Keratinocyte (primary cell): ENCODE measurements around the gene NOS1AP. TPM values are rescaled to one million over a fixed set of nuclear protein-coding genes. Genes with fewer than 3 reads are reported as not detected.

Source experiments
- DNase-seq: peaks from one replicate; pipeline ENCODE4 v3.0.0-alpha.2; 2011; ENCODE audit warnings: low read depth, missing footprints, low spot score
- FAIRE-seq: peaks from 2 replicates; lab custom pipeline; 2011; peaks lifted over from hg19 to GRCh38; lab: Jason Lieb, UNC
- H2AFZ ChIP-seq: 2 replicates; pipeline ENCODE4 v1.6.0; 2012; ENCODE audit warnings: low read length, control low read depth, inconsistent platforms; ENCODE audit not compliant: control insufficient read depth
- H3K27ac ChIP-seq: 2 replicates; pipeline ENCODE4 v1.5.1; 2011; ENCODE audit warnings: low read length; ENCODE audit not compliant: control insufficient read depth, insufficient read depth
- H3K27me3 ChIP-seq: 3 replicates; pipeline ENCODE4 v1.6.0; 2011; ENCODE audit warnings: low read length; ENCODE audit not compliant: control insufficient read depth, insufficient read depth; ENCODE audit errors: extremely low read depth
- H3K36me3 ChIP-seq, 2 experiments: 2 replicates in 1 of 2; 3 replicates in 1 of 2; pipeline ENCODE4 v1.5.1; 2011; ENCODE audit warnings: low read length in 2 of 2, mild to moderate bottlenecking in 1 of 2; ENCODE audit not compliant: control insufficient read depth in 2 of 2, insufficient read depth in 2 of 2; ENCODE audit errors: extremely low read depth in 1 of 2
- H3K4me1 ChIP-seq: 3 replicates; pipeline ENCODE4 v1.5.1; 2011; ENCODE audit warnings: low read length; ENCODE audit not compliant: control insufficient read depth, insufficient read depth; ENCODE audit errors: extremely low read depth
- H3K4me2 ChIP-seq: 3 replicates; pipeline ENCODE4 v1.6.0; 2011; ENCODE audit warnings: low read depth, low read length; ENCODE audit not compliant: control insufficient read depth, insufficient read depth; ENCODE audit errors: extremely low read depth
- H3K4me3 ChIP-seq, 3 experiments: fragments of 200-600 bp in 1 of 3; sonication (generic) in 1 of 3; 2 replicates in 2 of 3; 3 replicates in 1 of 3; pipeline ENCODE4 v1.5.1; 2011 to 2016; ENCODE audit warnings: low read length in 3 of 3, mild to moderate bottlenecking in 3 of 3, control low read depth in 2 of 3, inconsistent platforms in 1 of 3, low read depth in 1 of 3, mixed read lengths in 1 of 3, mixed run types in 1 of 3, moderate library complexity in 1 of 3; ENCODE audit not compliant: control insufficient read depth in 2 of 3, insufficient read depth in 2 of 3; ENCODE audit errors: extremely low read depth in 1 of 3
- H3K79me2 ChIP-seq: 2 replicates; pipeline ENCODE4 v1.6.0; 2012; ENCODE audit warnings: low read length; ENCODE audit not compliant: control insufficient read depth, insufficient read depth
- H3K9ac ChIP-seq: 3 replicates; pipeline ENCODE4 v1.6.0; 2011; ENCODE audit warnings: low read length; ENCODE audit not compliant: control insufficient read depth, insufficient read depth; ENCODE audit errors: extremely low read depth
- H3K9me1 ChIP-seq: 3 replicates; pipeline ENCODE4 v1.6.0; 2011; ENCODE audit warnings: low read length; ENCODE audit not compliant: control insufficient read depth, insufficient read depth; ENCODE audit errors: extremely low read depth
- H3K9me3 ChIP-seq: 2 replicates; pipeline ENCODE4 v1.5.1; 2012; ENCODE audit warnings: low read depth, low read length; ENCODE audit not compliant: control insufficient read depth
- H4K20me1 ChIP-seq: 3 replicates; pipeline ENCODE4 v1.6.0; 2011; ENCODE audit warnings: low read length; ENCODE audit not compliant: control insufficient read depth, insufficient read depth; ENCODE audit errors: extremely low read depth
- EZH2 ChIP-seq: IDR thresholded peaks from one replicate; pipeline ENCODE4 v1.6.1; 2012; ENCODE audit warnings: inconsistent platforms, mild to moderate bottlenecking, low read length, moderate library complexity
- dilution Hi-C: fragments of 300-500 bp; cut with MboI; formaldehyde crosslinking; loops from one replicate; pipeline ENCODE4 v1.7.0; 2020; ENCODE audit warnings: low sequenced_read_pairs; ENCODE audit not compliant: extremely low pct_ligation_motif_present
- polyA plus RNA-seq, 5 experiments: library from polyadenylated mRNA; depleted of rRNA in 3 of 5; stranded (reverse) in 3 of 5; stranded (forward) in 1 of 5; unstranded in 1 of 5; fragments of >200 nt; gene quantifications; 1 replicate in 1 of 5; 2 replicates in 3 of 5; 3 replicates in 1 of 5; pipeline versions ENCODE4 v1.2.1 to v1.2.3, GENCODE V29; 2011 to 2012; ENCODE audit warnings: missing spikeins in 2 of 5, low read depth in 1 of 5, low replicate concordance in 1 of 5
- TF ChIP-seq, protein P1 (sequence below), 3 experiments: IDR thresholded peaks in 1 of 3; conservative IDR thresholded peaks in 1 of 3; optimal IDR thresholded peaks in 1 of 3; 2 replicates in 2 of 3; 3 replicates in 1 of 3; pipeline versions ENCODE3 to v1.5.1; 2011; ENCODE audit warnings: low read length in 3 of 3, mild to moderate bottlenecking in 3 of 3, moderate library complexity in 2 of 3, control low read depth in 1 of 3, inconsistent platforms in 1 of 3; ENCODE audit not compliant: insufficient read depth in 2 of 3; ENCODE audit errors: extremely low read depth in 1 of 3

Gene NOS1AP
- polyA plus RNA-seq, 1 donor (not counting 4 experiments of a cell fraction or from before 2014, with no cell fraction given) = not detected

DNA sequence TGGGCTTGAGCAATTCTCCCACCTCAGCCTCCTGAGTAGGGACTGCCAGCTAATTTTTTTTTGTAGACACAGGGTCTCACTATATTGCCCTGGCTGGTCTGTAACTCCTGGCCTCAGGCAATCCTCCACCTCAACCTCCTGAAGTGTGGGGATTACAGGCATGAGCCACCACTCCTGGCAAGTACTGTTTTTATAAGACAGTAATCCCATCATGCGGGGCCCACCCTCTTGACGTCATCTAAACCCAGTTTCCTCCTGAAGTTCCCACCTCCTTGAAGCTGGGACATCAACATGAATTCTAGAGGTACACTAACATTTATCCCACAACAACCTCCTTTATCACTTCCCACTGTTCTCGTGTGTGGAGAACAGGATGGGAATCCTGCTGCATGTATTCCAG is 202.5 kb downstream of the NOS1AP start:
- Histone ChIP-seq H3K9me3 (no peaks in the 10 kb centered on the region), H2AFZ (no peak overlapping the region), H3K79me2 (no peaks in the 10 kb centered on the region), H3K4me3 (no peak overlapping the region), H3K36me3 (no peaks in the 10 kb centered on the region), H3K9me1 (no peaks in the 10 kb centered on the region), H3K4me2 (no peak overlapping the region), H4K20me1 (no peaks in the 10 kb centered on the region), H3K27ac (no peak overlapping the region), H3K9ac (no peak overlapping the region), H3K4me1 (no peaks in the 10 kb centered on the region), H3K27me3 (no peaks in the 10 kb centered on the region)
- TF ChIP-seq, protein P1, sequence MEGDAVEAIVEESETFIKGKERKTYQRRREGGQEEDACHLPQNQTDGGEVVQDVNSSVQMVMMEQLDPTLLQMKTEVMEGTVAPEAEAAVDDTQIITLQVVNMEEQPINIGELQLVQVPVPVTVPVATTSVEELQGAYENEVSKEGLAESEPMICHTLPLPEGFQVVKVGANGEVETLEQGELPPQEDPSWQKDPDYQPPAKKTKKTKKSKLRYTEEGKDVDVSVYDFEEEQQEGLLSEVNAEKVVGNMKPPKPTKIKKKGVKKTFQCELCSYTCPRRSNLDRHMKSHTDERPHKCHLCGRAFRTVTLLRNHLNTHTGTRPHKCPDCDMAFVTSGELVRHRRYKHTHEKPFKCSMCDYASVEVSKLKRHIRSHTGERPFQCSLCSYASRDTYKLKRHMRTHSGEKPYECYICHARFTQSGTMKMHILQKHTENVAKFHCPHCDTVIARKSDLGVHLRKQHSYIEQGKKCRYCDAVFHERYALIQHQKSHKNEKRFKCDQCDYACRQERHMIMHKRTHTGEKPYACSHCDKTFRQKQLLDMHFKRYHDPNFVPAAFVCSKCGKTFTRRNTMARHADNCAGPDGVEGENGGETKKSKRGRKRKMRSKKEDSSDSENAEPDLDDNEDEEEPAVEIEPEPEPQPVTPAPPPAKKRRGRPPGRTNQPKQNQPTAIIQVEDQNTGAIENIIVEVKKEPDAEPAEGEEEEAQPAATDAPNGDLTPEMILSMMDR (optimal IDR thresholded peaks at IDR 0.05 in 1 of 3, IDR thresholded peaks at IDR 0.05 in 1 of 3, conservative IDR thresholded peaks at IDR 0.05 in 1 of 3; ENCODE audit: extremely low read depth in 1 of 3, insufficient read depth in 2 of 3, low read length in 3 of 3) = no peak
- no peak for TF ChIP-seq EZH2
- DNase-seq (no peak), FAIRE-seq (no peak)
- dilution Hi-C loops = no loop called here

DNA sequence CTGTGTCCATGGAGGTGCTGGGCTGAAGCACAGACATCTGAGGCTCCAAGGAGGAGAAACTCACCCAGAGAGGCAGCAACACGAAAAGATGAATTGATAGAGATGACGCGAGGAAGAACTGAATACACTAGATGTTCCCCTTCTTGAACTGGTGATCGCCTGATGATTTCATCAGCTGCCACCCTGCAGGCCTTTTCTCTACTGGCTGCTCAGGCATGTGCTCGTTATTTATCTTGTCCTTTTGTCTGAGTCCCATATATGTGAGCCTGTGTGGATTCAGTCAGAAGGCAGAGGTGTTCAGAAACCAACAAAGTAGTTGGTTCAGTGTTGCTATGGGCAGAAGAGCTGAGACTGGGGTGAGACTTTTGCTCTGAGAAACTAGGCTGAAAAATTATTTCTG is 202.9 kb downstream of the NOS1AP start:
- TF ChIP-seq EZH2 = no peak
- TF ChIP-seq, protein P1 (optimal IDR thresholded peaks at IDR 0.05 in 1 of 3, IDR thresholded peaks at IDR 0.05 in 1 of 3, conservative IDR thresholded peaks at IDR 0.05 in 1 of 3; ENCODE audit: extremely low read depth in 1 of 3, insufficient read depth in 2 of 3, low read length in 3 of 3) = no peak
- no peaks in the 10 kb centered on the region for H3K9me1 ChIP-seq
- FAIRE-seq (no peak), DNase-seq (no peak)
- H3K36me3 ChIP-seq = no peaks in the 10 kb centered on the region
- H3K4me2 ChIP-seq = no peak overlapping the region
- H3K27ac ChIP-seq = no peak overlapping the region
- dilution Hi-C loops = no loop called here
- H3K4me3 ChIP-seq = no peak overlapping the region
- H2AFZ ChIP-seq = no peak overlapping the region
- no peaks in the 10 kb centered on the region for H3K79me2 ChIP-seq
- no peaks in the 10 kb centered on the region for H3K27me3 ChIP-seq
- H3K9me3 ChIP-seq = no peaks in the 10 kb centered on the region
- H4K20me1 ChIP-seq = no peaks in the 10 kb centered on the region
- H3K9ac ChIP-seq = no peak overlapping the region
- H3K4me1 ChIP-seq = no peaks in the 10 kb centered on the region
